Stimulated activated CD4-positive, alpha-beta T cell treated with anti-CD3 and anti-CD28 coated beads, Interleukin-1b, Interleukin-23, amount 100 ng/mL, for 4 hours (primary cell): ENCODE measurements around the gene SLC35F1.
A peak's percentile ranks its signal among the peaks of the same experiment; 100 is the strongest.
"Not testable (repeated sequence)": the region's sequence is repeated elsewhere in the genome, so short reads cannot be mapped to it uniquely, and the experiment has no call there.

ENCODE experiments used
- DNase-seq, 2 donors: peaks; one replicate each; pipeline ENCODE4 v3.0.0-alpha.2; 2020; ENCODE audit warnings: low read depth in 2 of 2

SLC35F1 gene

GRCh38 chr6:117906958-117907600 lies at the start of gene SLC35F1:
Gene SLC35F1 (plus strand): TSS chr6:117907264.
- peak in 1 of 2 donors; percentile 37 for DNase-seq

- DNase-seq: not testable (repeated sequence)
Observed at GRCh38 chr6:117858601-117859000, 48.5 kb upstream of the SLC35F1 start.

GRCh38 chr6:117861545-117861944 lies 45.5 kb upstream of the SLC35F1 start:
- DNase-seq: no peak

GRCh38 chr6:117866561-117866960 lies 40.5 kb upstream of the SLC35F1 start:
- no peak for DNase-seq

GRCh38 chr6:117870486-117871242 lies 36.4 kb upstream of the SLC35F1 start:
- no peak for DNase-seq

- DNase-seq: no peak
Observed at GRCh38 chr6:117880824-117881223, 26.2 kb upstream of the SLC35F1 start.

GRCh38 chr6:117890172-117890571 lies 16.9 kb upstream of the SLC35F1 start:
- DNase-seq: no peak

GRCh38 chr6:117906507-117906957 lies 532 bp upstream of the SLC35F1 start:
- DNase-seq: no peak

GRCh38 chr6:117907601-117908245 lies 659 bp downstream of the SLC35F1 start:
- DNase-seq: no peak

- no peak for DNase-seq
Observed at GRCh38 chr6:117908246-117909068, 1.4 kb downstream of the SLC35F1 start.

- DNase-seq: no peak
Observed at GRCh38 chr6:117909638-117910037, 2.6 kb downstream of the SLC35F1 start.

GRCh38 chr6:117910549-117910948 lies 3.5 kb downstream of the SLC35F1 start:
- no peak for DNase-seq

GRCh38 chr6:117911150-117911549 lies 4.1 kb downstream of the SLC35F1 start:
- DNase-seq: no peak

- no peak for DNase-seq
Observed at GRCh38 chr6:117911660-117912059, 4.6 kb downstream of the SLC35F1 start.

- no peak for DNase-seq
Observed at GRCh38 chr6:117915846-117916245, 8.8 kb downstream of the SLC35F1 start.

GRCh38 chr6:117916483-117916882 lies 9.4 kb downstream of the SLC35F1 start:
- no peak for DNase-seq

- DNase-seq: no peak
Observed at GRCh38 chr6:117917176-117917575, 10.1 kb downstream of the SLC35F1 start.

GRCh38 chr6:117918454-117918853 lies 11.4 kb downstream of the SLC35F1 start:
- DNase-seq: no peak

- no peak for DNase-seq
Observed at GRCh38 chr6:117919275-117919674, 12.2 kb downstream of the SLC35F1 start.

GRCh38 chr6:117919775-117920729 lies 13.0 kb downstream of the SLC35F1 start:
- DNase-seq: no peak

GRCh38 chr6:117924690-117925089 lies 17.6 kb downstream of the SLC35F1 start:
- DNase-seq: no peak
